ENCODE data around the gene URB1.

URB1 gene

GRCh38 chr21:32368386-32368785, 24.4 kb downstream of the URB1 start:
- H3K4me3 ChIP-seq (ENCODE audit: low read length), result no peak overlapping the region
- no peak for DNase-seq (ENCODE audit: low read depth)
- no peak for TF ChIP-seq CTCF (conservative IDR thresholded peaks at IDR 0.05; ENCODE audit: low read length)

GRCh38 chr21:32367158-32367557, 25.7 kb downstream of the URB1 start:
- DNase-seq (ENCODE audit: low read depth), result peak; percentile 43
- no peak for TF ChIP-seq CTCF (conservative IDR thresholded peaks at IDR 0.05; ENCODE audit: low read length)
- H3K4me3 ChIP-seq (ENCODE audit: low read length), result no peak overlapping the region

- H3K4me3 ChIP-seq (ENCODE audit: low read length), result no peak overlapping the region
- TF ChIP-seq CTCF (conservative IDR thresholded peaks at IDR 0.05; ENCODE audit: low read length), result no peak
Observed at GRCh38 chr21:32366191-32366590, 26.6 kb downstream of the URB1 start.

GRCh38 chr21:32364796-32365195, 28.0 kb downstream of the URB1 start:
- TF ChIP-seq CTCF (conservative IDR thresholded peaks at IDR 0.05; ENCODE audit: low read length), result no peak
- no peak overlapping the region for H3K4me3 ChIP-seq (ENCODE audit: low read length)
- no peak for DNase-seq (ENCODE audit: low read depth)

More at GRCh38 chr21:32366191-32366590, 26.6 kb downstream of the URB1 start:
- no peak for DNase-seq (ENCODE audit: low read depth)

GRCh38 chr21:32364387-32364786, 28.4 kb downstream of the URB1 start:
- DNase-seq (ENCODE audit: low read depth), result no peak
- no peak overlapping the region for H3K4me3 ChIP-seq (ENCODE audit: low read length)
- TF ChIP-seq CTCF (conservative IDR thresholded peaks at IDR 0.05; ENCODE audit: low read length), result no peak

GRCh38 chr21:32360401-32360975, 32.3 kb downstream of the URB1 start:
- TF ChIP-seq CTCF (conservative IDR thresholded peaks at IDR 0.05; ENCODE audit: low read length), result no peak
- H3K4me3 ChIP-seq (ENCODE audit: low read length), result no peak overlapping the region
- no peak for DNase-seq (ENCODE audit: low read depth)

GRCh38 chr21:32359719-32360260, 33.0 kb downstream of the URB1 start:
- H3K4me3 ChIP-seq (ENCODE audit: low read length), result no peak overlapping the region
- TF ChIP-seq CTCF (conservative IDR thresholded peaks at IDR 0.05; ENCODE audit: low read length), result peak; percentile 44
- peak; percentile 15 for DNase-seq (ENCODE audit: low read depth)
